DOHH2 (cell line): Measurements from ENCODE around the gene NEK5.

Source experiments
- CTCF ChIP-seq: fragments of 200-600 bp; sonication (generic); IDR thresholded peaks from one replicate; pipeline ENCODE4 v1.5.1; 2014; ENCODE audit warnings: antibody characterized with exemption, mild to moderate bottlenecking, low read depth, low read length; ENCODE audit not compliant: poor library complexity, severe bottlenecking
- EZH2phosphoT487 ChIP-seq: fragments of 200-600 bp; sonication (generic); IDR thresholded peaks from 2 replicates; pipeline ENCODE4 v1.6.1; 2017; ENCODE audit warnings: borderline replicate concordance, mild to moderate bottlenecking, antibody characterized with exemption, low read length, moderate library complexity, mixed read lengths

DNA sequence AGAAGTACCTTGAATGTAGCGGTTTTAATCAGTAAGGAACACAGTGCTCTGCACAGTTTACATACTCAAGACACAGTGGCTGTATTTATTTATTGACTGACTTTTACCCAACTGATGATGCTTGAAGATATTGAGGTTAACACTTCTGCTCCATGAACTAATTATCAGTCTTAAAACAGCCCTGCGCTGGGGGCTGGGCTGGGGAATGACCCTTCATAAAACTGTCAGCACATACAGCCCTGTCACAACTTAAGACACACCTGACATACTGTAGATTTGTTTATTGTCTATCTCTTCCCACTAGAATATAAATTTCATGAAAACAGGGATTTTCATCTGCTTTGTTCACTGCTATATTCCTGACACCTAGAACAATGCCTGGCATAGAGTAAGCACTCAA lies 10.8 kb downstream of the NEK5 start:
- no peak for TF ChIP-seq CTCF
- no peak for TF ChIP-seq EZH2phosphoT487
